ENCODE results near the gene SMIM12. TPM values are rescaled to one million over a fixed set of nuclear protein-coding genes. Genes with fewer than 3 reads are reported as not detected.

The SMIM12 gene
- total RNA-seq, 1 donor from 2014 or later: 23.2 TPM

DNA sequence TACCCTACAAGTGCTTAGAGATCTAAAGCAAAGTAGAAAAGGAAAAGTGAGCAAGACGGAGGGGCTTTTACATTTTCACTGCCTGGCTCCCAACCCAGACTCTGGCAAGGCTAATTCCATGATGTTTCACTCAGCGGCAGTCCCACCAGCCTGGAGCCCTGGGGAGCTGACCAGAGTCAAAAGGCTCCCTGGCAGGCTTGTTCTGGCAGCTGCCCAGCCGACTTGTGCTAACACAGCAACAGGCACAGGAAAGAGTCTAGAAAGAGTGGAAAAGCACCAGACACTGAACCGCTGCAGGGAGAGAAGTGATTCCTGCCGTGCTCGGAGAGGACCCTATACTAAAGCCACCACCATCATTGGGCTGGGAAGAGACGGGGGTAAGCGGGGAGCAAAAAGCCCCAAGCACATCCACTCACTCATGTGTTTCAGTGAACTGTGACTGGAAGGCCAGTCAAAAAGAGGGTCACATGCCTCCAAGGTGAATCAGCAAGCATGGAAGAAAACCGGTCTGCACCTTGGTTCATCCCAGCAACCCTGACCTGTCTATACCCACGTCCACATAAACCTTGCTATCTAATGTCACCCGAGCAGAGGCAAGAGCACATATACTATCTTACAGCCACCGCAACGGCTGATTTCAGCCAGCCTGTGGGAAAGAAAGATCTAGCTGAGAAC, 8.0 kb downstream of the SMIM12 start:
- Histone ChIP-seq H3K4me3 (peak overlapping the region; percentile 0 to 18), H3K27me3 (no peaks in the 10 kb centered on the region), H3K9me3 (no peaks in the 10 kb centered on the region), H3K36me3 (peaks cover 15 to 27% of the 10 kb centered on the region in 2 donors), H3K4me1 (peaks cover 8 to 25% of the 10 kb centered on the region in 2 donors), H3K27ac (peak overlapping the region; percentile 64 to 73)
- TF ChIP-seq, protein P1, sequence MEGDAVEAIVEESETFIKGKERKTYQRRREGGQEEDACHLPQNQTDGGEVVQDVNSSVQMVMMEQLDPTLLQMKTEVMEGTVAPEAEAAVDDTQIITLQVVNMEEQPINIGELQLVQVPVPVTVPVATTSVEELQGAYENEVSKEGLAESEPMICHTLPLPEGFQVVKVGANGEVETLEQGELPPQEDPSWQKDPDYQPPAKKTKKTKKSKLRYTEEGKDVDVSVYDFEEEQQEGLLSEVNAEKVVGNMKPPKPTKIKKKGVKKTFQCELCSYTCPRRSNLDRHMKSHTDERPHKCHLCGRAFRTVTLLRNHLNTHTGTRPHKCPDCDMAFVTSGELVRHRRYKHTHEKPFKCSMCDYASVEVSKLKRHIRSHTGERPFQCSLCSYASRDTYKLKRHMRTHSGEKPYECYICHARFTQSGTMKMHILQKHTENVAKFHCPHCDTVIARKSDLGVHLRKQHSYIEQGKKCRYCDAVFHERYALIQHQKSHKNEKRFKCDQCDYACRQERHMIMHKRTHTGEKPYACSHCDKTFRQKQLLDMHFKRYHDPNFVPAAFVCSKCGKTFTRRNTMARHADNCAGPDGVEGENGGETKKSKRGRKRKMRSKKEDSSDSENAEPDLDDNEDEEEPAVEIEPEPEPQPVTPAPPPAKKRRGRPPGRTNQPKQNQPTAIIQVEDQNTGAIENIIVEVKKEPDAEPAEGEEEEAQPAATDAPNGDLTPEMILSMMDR (IDR thresholded peaks at IDR 0.05): no peak
- DNase-seq (ENCODE audit: low spot score in 2 of 2): peak; percentile 54 to 91
- intact Hi-C loops (cut with DNase I): loop anchor here (1.0 to 10.0 kb wide), 4 partner anchors 15 to 793 kb away; partner anchors contain the start of genes PSMB2 and TMEM35B

DNA sequence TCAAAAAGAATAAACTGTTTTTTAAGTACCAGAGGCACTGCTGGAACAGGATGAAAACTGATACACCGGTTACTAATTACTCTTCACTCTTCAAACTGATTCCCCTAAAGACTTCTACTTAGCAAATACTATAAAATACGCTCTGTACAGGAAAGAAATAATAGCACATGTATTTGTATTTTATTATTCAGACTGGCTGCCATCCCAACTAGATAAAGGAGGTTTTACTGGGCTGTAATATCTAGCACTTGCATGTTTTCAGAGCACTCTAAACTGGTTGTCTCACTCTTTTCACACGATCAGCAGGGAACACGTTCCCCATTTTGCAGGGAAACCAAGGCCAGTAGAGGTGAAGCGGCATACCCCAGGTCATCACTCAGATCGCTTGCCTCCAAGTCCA, 9.2 kb downstream of the SMIM12 start:
- Histone ChIP-seq H3K27ac (peak overlapping the region; percentile 64 to 73), H3K9me3 (no peaks in the 10 kb centered on the region), H3K27me3 (no peaks in the 10 kb centered on the region), H3K36me3 (peaks cover 10 to 22% of the 10 kb centered on the region in 2 donors), H3K4me3 (no peak overlapping the region), H3K4me1 (peaks cover 8 to 25% of the 10 kb centered on the region in 2 donors)
- TF ChIP-seq, protein P1 (IDR thresholded peaks at IDR 0.05): no peak
- no peak for DNase-seq (ENCODE audit: low spot score in 2 of 2)
- intact Hi-C loops (cut with DNase I): loop anchor here (2.0 to 10.0 kb wide), 3 partner anchors 14 to 794 kb away; partner anchors contain the start of genes PSMB2 and TMEM35B

- Histone ChIP-seq H3K27me3 (no peaks in the 10 kb centered on the region), H3K4me1 (peaks cover 8 to 20% of the 10 kb centered on the region in 2 donors), H3K27ac (no peak overlapping the region), H3K4me3 (no peak overlapping the region), H3K9me3 (no peaks in the 10 kb centered on the region), H3K36me3 (peaks cover 0 to 4% of the 10 kb centered on the region in 2 donors)
- TF ChIP-seq, protein P1 (IDR thresholded peaks at IDR 0.05): no peak
- DNase-seq (ENCODE audit: low spot score in 2 of 2): no peak
- intact Hi-C loops (cut with DNase I): no loop called here
Measured at GRCh38 chr1:34847094-34847493, 12.5 kb downstream of the SMIM12 start.

GRCh38 chr1:34846265-34846664, 13.3 kb downstream of the SMIM12 start:
- Histone ChIP-seq H3K27ac (no peak overlapping the region), H3K4me3 (no peak overlapping the region), H3K4me1 (peaks cover 8 to 15% of the 10 kb centered on the region in 2 donors), H3K27me3 (no peaks in the 10 kb centered on the region), H3K9me3 (no peaks in the 10 kb centered on the region), H3K36me3 (peaks cover 0 to 4% of the 10 kb centered on the region in 2 donors)
- DNase-seq (ENCODE audit: low spot score in 2 of 2): no peak
- TF ChIP-seq, protein P1 (IDR thresholded peaks at IDR 0.05): no peak
- intact Hi-C loops (cut with DNase I): no loop called here

- Histone ChIP-seq H3K36me3 (peaks cover 0 to 4% of the 10 kb centered on the region in 2 donors), H3K9me3 (no peaks in the 10 kb centered on the region), H3K4me3 (no peak overlapping the region), H3K4me1 (peaks cover 0 to 6% of the 10 kb centered on the region in 2 donors), H3K27ac (no peak overlapping the region), H3K27me3 (no peaks in the 10 kb centered on the region)
- intact Hi-C loops (cut with DNase I): no loop called here
- DNase-seq (ENCODE audit: low spot score in 2 of 2): no peak
- TF ChIP-seq, protein P1 (IDR thresholded peaks at IDR 0.05): no peak
Measured at GRCh38 chr1:34845131-34845901, 14.2 kb downstream of the SMIM12 start.

Measured in ascending aorta (tissue), 2 donors.